C1 segment of cervical spinal cord (tissue), 14 donors: ENCODE results near the gene CENPX.
"Not testable (repeated sequence)": the region's sequence is repeated elsewhere in the genome, so short reads cannot be mapped to it uniquely, and the experiment has no call there.

Experiments used
- DNase-seq, 14 donors: peaks; one replicate each; lab custom pipeline; 2025; lab: John Stamatoyannopoulos, UW

The CENPX gene

GRCh38 chr17:82039695-82040299, 17.1 kb upstream of the CENPX start:
- DNase-seq: no peak

DNA sequence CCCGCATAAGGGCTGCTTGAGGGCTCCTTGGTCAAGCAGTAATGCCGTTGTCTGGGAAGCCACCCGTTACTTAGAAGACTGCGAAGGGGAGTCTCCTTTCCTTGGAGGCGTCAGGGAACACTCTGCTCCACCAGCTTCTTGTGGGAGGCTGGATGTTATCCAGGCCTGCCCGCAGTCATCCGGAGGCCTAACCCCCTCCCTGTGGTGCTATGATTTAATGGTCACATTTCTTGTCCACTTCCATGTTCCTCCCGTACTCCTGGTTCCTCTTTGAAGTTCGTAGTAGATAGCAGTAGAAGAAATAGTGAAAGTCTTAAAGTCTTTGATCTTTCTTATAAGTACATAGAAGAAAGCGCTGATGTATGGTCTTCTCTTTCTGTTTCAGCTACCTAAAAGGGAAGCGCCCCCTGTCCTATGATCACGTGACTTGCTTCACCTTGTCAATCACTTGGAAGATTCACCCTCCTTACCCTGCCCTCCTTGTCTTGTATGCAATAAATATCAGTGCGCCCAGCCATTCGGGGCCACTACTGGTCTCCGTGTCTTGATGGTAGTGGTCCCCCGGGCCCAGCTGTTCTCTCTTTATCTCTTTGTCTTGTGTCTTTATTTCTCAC, 16.2 kb upstream of the CENPX start:
- not testable (repeated sequence) for DNase-seq

GRCh38 chr17:82037889-82038195, 15.2 kb upstream of the CENPX start:
- no peak for DNase-seq

GRCh38 chr17:82037092-82037888, 14.6 kb upstream of the CENPX start, which contains the start of gene DCXR:
DCXR (minus strand) TSS chr17:82037697; CDS start chr17:82037682, 15 bp downstream.
- peak; percentile 52 to 97 (median 94) for DNase-seq

- DNase-seq: peak in 1 of 14 donors; percentile 29
Observed at GRCh38 chr17:82036634-82037091, 14.0 kb upstream of the CENPX start.

DNA sequence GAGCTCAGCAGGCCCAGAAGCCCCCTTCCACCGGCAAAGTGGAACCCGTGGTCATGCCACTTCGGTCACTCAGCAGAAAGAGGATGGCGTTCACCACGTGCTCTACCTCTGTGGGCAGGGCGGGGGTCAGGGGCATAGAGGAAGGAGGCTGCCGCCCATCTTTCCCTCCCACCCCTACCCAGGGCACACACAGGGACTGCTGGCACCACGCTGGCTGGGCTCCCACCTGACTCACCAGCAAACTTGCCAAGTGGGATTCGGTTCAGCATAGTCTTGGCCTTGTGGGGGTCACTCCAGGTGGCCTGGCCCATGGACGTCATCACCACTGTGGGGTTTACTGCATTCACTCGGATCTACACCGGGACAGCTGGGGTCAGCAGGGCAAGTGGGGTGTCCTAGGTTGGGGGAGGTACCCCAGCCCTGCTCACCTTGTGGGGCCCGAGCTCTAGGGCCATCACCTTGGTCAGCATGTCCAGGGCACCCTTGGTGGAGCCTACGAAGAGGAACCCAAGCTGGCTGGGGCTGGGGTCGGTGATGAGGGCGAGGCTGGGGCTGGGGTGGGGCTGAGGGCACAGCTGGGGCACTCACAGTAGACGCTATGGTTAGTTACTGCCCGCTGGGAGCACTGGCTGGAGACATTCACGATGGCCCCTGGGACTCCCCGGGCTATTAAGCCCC, 13.4 kb upstream of the CENPX start:
- no peak for DNase-seq

- DNase-seq: no peak
Observed at GRCh38 chr17:82035488-82035887, 12.8 kb upstream of the CENPX start.

- no peak for DNase-seq
Observed at GRCh38 chr17:82034371-82035011, 11.8 kb upstream of the CENPX start.

DNA sequence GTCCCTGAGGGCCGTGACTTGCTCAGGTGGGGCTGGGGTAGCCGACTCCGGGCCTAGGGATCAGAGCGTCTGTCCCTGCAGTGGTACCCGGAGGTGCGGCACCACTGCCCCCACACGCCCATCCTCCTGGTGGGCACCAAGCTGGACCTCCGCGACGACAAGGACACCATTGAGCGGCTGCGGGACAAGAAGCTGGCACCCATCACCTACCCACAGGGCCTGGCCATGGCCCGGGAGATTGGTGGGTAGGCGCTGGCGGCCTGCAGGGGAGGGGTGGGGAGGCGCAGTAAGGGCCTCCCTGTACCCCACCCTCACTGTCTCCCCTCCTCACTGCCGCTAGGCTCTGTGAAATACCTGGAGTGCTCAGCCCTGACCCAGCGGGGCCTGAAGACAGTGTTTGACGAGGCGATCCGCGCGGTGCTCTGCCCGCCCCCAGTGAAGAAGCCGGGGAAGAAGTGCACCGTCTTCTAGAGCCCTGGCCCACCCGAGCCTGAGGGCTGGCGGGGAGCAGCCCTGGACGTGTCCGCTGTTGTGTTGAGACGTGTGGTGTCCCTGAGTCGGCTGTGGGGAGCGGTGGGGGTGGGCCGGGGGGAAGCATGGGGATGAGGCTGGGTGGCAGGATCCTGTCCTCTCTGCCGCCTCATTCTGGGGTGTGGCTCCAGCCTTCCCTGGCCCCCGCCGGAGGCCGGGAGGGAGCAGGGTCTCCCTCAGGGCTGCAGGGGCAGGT, 10.8 kb upstream of the CENPX start:
- no peak for DNase-seq

DNA sequence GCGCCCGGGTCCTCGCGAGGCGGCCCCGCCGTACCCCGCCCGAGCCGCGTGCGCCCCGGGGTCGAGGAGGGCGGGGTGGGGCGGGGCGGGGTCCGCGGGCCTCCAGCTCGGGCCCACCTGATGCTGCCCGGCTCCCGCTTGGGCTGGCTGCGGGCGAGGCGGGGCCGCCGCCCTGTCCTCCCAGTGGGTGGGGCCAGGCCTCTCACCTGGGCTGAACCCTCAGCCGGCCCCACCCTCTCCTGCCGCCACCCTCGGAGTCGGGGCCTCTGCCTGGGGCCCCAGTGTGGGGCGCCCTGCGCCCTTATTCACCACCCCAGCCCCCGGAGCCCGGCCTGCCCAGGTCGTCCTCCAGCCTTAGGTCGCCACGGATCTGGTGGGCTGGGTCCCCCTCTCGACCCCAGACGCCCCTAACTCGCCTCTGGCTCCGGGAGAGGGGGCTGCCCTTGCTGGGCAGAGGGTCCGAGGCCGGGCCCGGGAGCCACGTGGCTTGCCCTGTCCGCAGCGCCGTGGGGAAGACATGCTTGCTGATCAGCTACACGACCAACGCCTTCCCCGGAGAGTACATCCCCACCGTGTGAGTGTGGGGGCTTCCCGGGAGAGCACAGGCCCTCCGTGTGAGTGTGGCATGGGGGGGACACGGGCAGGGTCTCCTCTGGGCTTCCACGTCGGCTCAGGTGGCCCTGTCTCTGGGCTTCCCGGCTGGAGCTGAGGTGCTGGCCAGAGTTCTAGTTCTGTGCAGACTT, 9.4 kb upstream of the CENPX start:
- no peak for DNase-seq

DNA sequence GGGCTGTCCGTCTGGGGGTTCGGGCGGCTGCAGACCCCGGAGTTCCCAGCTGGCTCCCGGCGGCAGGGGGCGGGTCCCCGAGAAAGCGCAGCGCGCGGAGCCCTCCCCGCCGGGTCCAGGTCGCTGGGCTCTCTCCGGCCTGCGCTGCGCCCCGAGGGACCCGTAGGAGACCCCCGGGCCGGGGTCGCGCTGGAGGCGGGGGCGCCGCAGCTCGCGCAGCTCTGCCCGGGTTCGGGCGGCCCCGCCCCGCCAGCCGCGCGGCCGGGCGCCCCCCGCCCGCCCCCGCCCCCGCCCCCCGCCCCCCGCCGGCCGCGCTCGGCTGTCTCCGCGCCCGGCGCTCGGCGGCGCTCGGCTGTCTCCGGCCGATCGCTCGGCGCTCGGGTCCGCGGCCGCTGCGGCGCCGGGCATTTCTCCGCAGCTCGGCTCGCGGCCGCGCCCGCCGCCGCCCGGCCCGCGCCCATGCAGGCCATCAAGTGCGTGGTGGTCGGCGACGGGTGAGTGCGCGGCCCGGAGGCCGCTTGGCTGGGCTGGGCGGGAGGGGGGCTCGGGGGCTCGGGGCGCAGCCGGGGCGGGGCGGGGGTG, 8.7 kb upstream of the CENPX start, which contains the start of gene RAC3:
Gene RAC3, plus strand, starts transcription at position 376 of the 582 bp plus-strand sequence. Its CDS starts 84 bp downstream, at position 460.
- DNase-seq: peak in 1 of 14 donors; percentile 13

DNA sequence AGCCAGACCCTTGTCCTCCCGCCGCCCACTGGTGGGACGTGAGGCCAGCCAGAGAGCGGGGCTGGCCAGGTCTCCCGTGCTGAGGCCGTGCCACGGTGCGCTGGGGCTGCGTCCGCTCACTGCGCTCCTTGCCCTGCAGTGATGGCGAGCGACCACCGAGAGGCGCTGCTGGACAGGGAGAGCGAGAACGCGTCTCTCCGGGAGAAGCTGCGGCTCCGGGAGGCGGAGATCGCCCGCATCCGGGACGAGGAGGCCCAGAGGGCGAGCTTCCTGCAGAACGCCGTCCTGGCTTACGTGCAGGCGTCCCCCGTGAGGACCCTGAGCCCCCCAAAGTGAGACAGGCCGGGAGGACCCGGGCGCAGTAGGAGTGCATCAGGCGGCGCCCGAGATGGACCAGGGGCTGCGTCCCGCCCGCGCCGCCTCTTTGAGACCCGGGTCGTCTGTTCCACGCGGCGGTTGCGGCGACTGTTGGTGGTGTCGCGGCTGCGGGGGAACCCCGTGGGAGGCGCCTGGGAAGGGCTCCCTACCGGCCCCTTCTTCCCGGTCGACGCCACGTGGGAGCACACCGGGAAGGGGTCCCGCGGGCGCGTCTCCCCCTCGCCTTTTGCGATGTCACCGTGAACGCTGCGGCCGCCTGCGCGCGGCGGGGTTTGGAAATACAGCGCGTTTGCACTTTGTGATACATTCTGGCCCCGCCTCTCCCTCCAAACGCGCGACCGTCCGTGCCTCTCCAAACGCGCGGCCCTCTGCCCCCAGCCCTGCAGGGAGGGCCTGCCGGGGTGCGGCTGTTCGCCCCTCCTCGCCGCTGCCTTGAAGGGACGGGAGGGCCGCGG, 8.0 kb upstream of the CENPX start:
- DNase-seq: peak in 13 of 14 donors; percentile 35 to 83 (median 63)

GRCh38 chr17:82029990-82030469, 7.4 kb upstream of the CENPX start:
- DNase-seq: peak in 1 of 14 donors; percentile 69

DNA sequence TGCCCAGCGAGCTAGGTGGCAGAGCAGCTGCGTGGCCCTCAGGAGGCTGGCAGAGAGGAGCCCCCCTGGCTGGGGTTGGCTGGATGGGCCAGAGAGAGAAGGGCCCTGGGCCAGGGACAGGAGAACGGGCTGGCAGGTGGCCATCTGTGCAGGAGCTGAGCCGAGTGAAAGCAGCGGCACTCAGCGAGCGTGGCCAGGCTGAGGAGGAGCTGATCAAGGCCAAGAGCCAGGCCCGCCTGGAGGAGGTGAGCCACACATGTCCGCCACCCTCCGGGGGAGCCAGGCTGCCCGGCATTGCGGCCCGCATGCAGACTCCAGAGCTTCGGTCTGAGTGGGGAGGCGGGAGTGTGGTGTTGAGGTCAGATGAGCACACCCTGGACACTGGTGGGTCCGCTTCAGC, 6.7 kb upstream of the CENPX start:
- peak in 2 of 14 donors; percentile 40 to 86 for DNase-seq

DNA sequence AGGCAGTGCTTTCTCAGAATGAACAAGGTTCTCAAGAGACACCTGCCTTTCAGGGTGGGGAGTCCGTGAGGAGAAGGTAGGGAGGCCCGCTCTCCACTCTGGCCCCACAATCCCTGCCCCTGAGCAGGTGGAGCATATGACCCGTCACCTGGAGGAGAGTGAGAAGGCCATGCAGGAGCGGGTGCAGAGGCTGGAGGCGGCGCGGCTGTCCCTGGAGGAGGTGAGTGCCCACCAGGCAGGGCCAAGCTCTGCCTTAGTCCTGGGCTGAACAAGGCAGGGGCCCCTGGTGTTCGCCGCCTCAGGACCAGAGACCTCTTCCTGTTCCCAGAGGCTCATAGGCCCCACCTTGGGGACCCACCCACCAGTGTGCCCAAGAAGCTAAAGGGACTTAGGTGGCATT, 6.3 kb upstream of the CENPX start:
- DNase-seq: no peak

DNA sequence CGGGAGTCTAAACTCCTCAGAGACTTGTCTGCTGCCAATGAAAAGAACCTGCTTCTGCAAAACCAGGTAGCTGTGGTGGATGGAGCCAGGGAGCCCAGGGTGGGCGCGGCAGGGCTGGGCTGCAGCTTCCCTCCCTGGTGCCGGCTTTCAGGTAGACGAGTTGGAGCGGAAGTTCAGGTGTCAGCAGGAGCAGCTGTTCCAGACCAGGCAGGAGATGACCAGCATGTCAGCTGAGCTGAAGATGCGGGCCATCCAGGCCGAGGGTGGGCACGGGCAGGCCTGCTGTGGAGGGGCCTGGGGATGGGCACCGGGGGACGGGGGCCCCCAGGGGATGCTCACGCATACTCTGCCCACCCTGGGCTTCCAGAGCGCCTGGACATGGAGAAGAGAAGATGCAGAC, 5.6 kb upstream of the CENPX start:
- DNase-seq: no peak

DNA sequence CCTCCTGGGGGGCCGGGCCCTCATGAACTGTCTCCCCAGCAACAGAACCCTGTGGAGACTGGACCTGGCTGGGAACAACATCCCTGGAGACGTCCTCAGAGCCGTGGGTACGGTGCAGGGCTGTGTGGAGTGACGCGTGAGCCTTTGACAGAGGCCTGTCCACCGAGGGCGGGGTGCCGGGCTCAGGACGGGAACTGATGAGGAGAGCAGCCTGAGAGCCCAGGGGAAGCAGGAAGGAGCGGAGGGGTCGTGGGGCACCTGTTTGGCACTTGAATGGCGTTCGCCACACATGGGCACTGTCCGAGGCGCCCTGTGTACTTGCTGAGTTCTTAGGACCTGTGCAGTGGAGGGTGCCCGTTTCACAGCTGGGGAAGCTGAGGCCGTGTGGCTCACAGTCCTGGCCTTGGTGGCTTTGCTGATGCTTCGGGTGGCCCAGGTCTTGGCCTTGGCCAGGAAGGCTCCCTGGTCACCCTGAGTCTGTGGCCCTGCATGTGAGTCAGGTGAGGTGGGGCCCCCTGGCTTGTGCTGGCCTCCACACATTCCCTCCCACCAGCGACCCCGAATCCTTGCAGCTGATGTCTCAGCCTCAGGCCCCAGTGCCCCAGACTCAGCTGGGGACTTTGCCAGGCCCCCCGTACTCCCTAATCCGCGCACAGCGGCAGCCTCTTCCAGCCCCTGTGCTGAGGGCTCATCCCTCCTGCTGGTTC, 2.9 kb upstream of the CENPX start:
- no peak for DNase-seq

DNA sequence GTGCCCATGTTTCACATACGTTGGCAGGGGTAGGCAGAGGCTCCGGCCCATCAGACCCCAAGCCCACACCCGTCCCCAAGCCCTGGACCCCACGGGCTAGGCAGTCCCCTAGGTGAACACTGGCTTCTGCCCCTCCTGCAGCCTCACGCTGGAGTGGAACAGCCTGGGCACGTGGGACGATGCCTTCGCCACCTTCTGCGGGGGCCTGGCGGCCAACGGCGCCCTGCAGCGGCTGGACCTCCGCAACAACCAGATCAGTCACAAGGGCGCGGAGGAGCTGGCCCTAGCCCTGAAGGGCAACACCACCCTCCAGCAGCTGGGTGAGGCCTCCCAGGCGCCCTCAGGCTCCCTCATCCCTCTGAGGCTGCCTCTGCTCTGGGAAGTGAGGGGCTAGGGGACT, 2.2 kb upstream of the CENPX start:
- DNase-seq: no peak
